GM04504 (cell line): Measurements from ENCODE around the gene ALLC.
"Not testable (repeated sequence)": the region's sequence is repeated elsewhere in the genome, so short reads cannot be mapped to it uniquely, and the experiment has no call there.

Experiments
- DNase-seq: peaks from one replicate; pipeline ENCODE4 v3.0.0-alpha.2; 2012; ENCODE audit warnings: low read depth

Gene ALLC

GRCh38 chr2:3657881-3658280 is at the start of gene ALLC:
Gene ALLC, plus strand, starts transcription at chr2:3658200. Its CDS starts 12,958 bp downstream, at chr2:3671158.
- no peak for DNase-seq

- no peak for DNase-seq
Measured at GRCh38 chr2:3608373-3609278, 49.4 kb upstream of the ALLC start.

GRCh38 chr2:3609279-3609673 is 48.7 kb upstream of the ALLC start:
- DNase-seq = not testable (repeated sequence)

- no peak for DNase-seq
Measured at GRCh38 chr2:3610415-3610814, 47.6 kb upstream of the ALLC start.

GRCh38 chr2:3610881-3611505 is 47.0 kb upstream of the ALLC start:
- DNase-seq = no peak

DNA sequence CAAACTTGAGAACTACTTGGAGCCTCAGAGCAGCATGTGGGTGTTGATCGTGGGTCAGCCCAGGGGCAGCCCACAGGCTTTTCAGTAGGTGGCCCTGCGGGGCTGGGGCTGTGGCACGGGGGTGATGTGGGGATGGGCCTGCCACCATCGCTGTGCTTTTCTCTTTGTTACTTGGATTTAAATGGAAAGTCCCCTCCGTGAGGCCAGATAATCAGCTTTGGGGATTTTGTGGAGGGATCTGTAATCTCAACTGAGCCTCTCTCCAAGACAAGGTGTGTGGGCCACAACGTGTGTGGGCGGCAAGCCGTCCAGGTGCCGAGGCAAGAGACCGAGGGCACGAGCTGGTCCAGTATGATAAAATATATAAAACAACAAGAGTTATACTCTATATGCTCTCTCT is 46.4 kb upstream of the ALLC start:
- DNase-seq = no peak

DNA sequence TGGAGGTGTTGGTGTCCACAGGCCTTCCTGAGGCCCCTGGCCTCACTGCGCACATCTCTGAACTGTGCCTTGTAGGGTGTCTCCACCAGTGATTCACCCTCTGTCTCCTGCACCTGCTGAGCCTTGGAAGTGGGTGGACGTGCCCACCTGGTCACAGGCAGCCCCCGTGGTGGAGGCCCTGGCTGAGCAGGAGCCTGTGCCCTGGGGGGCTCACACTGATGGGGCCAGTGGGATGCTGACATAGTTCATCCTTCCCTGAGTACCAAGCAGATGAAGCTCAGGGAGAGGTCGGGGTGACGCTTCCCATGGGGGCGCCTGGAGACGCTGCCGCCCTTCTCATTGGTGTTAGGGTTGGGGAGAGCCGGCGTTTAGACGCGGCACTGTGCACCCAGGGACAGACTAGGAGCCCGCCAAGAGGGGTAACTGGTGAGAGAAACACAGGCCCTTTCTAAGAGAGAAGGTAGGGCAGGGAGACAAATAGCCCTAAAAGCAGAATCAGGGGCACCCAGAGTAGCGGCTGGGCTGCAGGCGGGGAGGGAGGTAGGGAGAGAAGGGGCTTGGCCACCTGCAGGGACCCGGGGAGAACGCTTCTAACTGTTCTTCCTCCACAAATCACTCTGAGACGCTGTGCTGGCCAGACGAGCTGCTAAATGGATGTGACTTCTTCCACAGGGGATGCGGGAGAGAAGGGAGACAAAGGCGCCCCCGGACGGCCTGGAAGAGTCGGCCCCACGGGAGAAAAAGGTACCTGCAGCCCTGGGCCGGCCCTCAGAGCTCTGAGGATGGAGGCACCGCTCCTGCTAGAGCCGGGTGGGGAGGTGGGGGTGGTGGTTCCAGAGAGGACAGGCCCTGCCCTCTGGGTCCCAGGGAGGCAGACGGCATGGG is 45.1 kb upstream of the ALLC start:
- no peak for DNase-seq

DNA sequence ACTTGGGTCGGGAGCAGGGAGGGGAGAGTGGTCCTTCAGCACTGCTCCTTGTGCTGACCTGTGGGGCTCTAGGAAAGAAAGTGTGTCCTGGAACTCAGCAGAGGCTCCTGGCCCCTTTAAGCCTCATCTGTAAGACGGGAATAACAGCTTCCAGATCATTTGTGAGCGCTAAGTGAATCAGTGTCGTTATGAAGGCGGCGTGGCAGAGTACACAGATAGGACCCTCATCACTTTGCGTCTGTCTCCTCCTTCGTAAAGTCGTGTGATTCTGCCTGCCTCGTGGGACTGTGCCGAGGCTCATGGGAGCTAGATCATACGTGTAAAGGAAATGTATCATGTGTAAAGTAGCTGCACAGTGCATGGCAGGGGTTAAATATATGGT is 44.5 kb upstream of the ALLC start:
- DNase-seq = no peak

- not testable (repeated sequence) for DNase-seq
Measured at GRCh38 chr2:3614743-3615142, 43.3 kb upstream of the ALLC start.

- DNase-seq = not testable (repeated sequence)
Measured at GRCh38 chr2:3615541-3616200, 42.3 kb upstream of the ALLC start.

- not testable (repeated sequence) for DNase-seq
Measured at GRCh38 chr2:3616435-3617197, 41.4 kb upstream of the ALLC start.

DNA sequence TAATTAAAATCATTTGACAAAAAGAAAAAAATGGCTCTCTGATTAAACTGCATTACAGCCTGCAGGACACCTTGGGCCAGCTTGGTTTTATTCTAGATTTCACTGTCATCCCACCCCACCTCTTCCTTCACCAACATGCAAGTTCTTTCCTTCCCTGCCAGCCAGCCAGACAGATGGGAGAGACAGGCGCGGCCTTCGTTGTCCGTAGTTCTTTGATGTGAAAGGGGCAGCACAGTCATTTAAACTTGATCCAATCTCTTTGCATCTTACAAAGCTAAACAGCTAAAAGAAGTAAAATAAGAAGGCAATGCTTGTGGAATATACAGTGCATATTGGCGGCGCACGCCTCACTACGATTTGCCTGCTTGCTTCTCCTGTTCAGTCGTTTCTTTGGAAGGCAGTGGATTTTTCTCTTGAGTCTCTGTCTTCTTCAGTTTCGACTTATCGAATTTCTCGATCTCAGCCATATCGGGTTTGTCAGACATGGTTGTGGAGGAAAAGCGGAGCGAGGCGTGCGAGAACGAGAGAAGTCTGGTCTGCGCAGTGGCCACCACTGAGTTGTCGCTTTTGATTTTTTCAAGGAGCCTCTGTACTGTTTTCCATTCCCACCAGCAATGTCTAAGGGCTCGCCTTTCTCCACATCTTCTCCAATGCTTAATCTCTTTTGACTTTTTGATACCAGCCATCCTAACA is 40.7 kb upstream of the ALLC start:
- no peak for DNase-seq

- no peak for DNase-seq
Measured at GRCh38 chr2:3618367-3618766, 39.6 kb upstream of the ALLC start.

- DNase-seq = no peak
Measured at GRCh38 chr2:3619033-3619432, 39.0 kb upstream of the ALLC start.

DNA sequence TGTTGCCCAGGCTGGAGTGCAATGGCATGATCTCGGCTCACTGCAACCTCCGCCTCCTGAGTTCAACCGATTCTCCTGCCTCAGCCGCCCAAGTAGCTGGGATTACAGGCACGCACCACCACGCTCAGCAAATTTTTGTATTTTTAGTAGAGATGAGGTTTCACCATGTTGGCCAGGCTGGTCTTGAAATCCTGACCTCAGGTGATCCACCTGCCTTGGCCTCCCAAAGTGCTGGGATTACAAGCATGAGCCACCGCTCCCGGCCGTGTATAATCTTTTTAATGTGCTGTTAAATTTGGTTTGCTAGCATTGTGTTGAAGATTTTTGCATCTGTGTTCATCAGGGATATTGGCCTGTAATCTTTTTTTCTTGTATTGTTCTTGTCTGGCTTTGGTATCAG is 38.3 kb upstream of the ALLC start:
- DNase-seq = not testable (repeated sequence)

DNA sequence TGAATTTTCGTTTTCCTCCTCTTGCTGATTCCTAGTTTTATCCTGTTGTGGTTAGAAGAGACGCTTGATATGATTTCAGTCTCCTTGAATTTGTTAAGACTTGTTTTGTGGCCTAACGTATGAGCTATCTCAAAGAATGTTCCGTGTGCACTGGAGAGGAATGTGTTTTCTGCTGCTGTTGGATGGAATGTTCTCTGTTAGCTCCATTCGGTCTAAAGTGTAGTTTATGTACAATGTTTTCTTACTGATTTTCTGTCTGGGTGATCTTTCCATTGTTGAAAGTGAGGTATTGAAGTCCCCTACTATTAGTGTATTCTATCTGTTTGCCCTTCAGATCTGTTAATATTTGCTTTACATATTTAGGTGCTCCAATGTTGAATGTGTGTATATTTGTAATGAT is 37.2 kb upstream of the ALLC start:
- DNase-seq = no peak

DNA sequence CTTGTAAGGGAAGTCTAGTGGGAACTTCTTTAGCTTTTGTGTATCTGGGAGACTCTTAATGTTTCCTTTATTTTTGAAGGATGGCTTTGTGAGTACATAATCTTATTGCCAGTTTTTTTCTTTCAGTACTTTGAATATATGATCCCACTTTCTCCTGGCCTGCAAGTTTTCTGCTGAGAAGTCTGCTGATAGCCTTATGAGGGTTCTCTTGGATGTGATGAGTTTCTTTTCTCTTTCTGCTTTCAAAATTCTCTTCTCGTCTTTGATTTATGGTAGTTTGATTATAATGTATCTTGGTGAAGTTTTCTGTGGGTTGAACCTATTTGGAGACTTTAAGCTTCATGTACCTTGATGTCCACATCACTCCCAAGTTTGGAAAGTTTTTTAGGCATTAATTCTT is 35.0 kb upstream of the ALLC start:
- DNase-seq = no peak

GRCh38 chr2:3624059-3624794 is 33.8 kb upstream of the ALLC start:
- no peak for DNase-seq

GRCh38 chr2:3625186-3625585 is 32.8 kb upstream of the ALLC start:
- DNase-seq = no peak
